Central memory CD4-positive, alpha-beta T cell (primary cell): ENCODE measurements around the gene SUPT6H.

Experiments
- DNase-seq: peaks from one replicate; pipeline ENCODE4 v3.0.0; 2022

SUPT6H gene

DNA sequence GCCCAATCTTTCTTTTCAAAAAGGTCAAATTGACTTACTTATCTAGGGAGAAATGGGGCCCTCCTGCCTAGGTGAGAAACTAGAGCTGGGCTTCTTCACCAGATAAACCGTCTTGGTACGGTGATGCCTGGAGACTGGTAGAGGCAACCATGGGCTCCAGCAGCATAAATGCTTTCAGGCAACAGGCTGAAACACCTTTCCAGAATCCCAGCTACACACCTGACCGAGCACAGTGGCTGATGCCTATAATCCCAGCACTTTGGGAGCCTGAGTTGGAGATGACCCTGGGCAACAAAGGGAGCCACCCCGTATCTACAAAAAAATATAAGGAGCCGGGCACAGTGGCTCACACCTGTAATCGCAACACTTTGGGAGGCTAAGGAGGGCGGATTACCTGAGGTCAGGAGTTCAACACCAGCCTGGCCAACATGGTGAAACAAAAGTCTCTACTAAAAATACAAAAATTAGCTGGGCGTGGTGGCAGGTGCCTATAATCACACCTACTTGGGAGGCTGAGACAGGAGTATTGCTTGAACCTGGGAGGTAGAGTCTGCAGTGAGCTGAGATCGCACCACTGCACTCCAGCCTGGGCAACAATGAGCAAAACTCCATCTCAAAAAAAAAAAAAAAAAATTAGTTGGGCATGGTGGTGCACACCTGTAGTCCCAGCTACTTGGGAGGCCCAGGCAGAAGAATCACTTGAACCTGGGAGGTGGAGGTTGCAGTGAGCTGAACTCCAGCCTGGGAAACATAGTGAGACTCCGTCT lies 89.8 kb downstream of the SUPT6H start:
- no peak for DNase-seq
